Effector memory CD4-positive, alpha-beta T cell (primary cell): ENCODE data around the gene SSTR5.
A peak's percentile ranks its signal among the peaks of the same experiment; 100 is the strongest.

Source experiments
- DNase-seq, 3 donors: peaks; one replicate each; pipeline ENCODE4 v3.0.0-alpha.2; 2020
- H3K27ac ChIP-seq: 2 replicates; pipeline ENCODE4 v1.7.0; 2013; ENCODE audit warnings: mild to moderate bottlenecking, low read length, moderate library complexity; ENCODE audit not compliant: insufficient read depth, poor library complexity, severe bottlenecking
- H3K27me3 ChIP-seq: replicated peaks from 2 replicates; pipeline ENCODE4 v1.7.0; 2013; ENCODE audit warnings: mild to moderate bottlenecking, low read length; ENCODE audit not compliant: insufficient read depth, control insufficient read depth, poor library complexity, severe bottlenecking
- H3K36me3 ChIP-seq: 2 replicates; pipeline ENCODE4 v1.7.0; 2013; ENCODE audit warnings: mild to moderate bottlenecking, low read length, moderate library complexity; ENCODE audit not compliant: control insufficient read depth, insufficient read depth
- H3K4me1 ChIP-seq: 2 replicates; pipeline ENCODE4 v1.7.0; 2013; ENCODE audit warnings: low read length, mild to moderate bottlenecking; ENCODE audit not compliant: control insufficient read depth, insufficient read depth, poor library complexity, severe bottlenecking
- H3K4me3 ChIP-seq: 2 replicates; pipeline ENCODE4 v1.7.0; 2013; ENCODE audit warnings: low read length, low read depth, mild to moderate bottlenecking; ENCODE audit not compliant: insufficient read depth, poor library complexity, severe bottlenecking
- H3K9me3 ChIP-seq: 2 replicates; pipeline ENCODE4 v1.7.0; 2013; ENCODE audit warnings: mild to moderate bottlenecking, low read length, moderate library complexity; ENCODE audit not compliant: control insufficient read depth

SSTR5 gene

GRCh38 chr16:1102921-1103635 lies 30.5 kb downstream of the SSTR5 start:
- H3K27me3 ChIP-seq: peaks cover 9% of the 10 kb centered on the region
- no peaks in the 10 kb centered on the region for H3K9me3 ChIP-seq
- H3K36me3 ChIP-seq: no peaks in the 10 kb centered on the region
- no peak overlapping the region for H3K4me3 ChIP-seq
- H3K4me1 ChIP-seq: peaks cover 4% of the 10 kb centered on the region
- peak; percentile 50 to 53 (median 51) for DNase-seq
- H3K27ac ChIP-seq: no peak overlapping the region

GRCh38 chr16:1103636-1103980 lies 31.1 kb downstream of the SSTR5 start:
- H3K36me3 ChIP-seq: no peaks in the 10 kb centered on the region
- no peaks in the 10 kb centered on the region for H3K9me3 ChIP-seq
- peaks cover 9% of the 10 kb centered on the region for H3K27me3 ChIP-seq
- H3K4me1 ChIP-seq: peaks cover 4% of the 10 kb centered on the region
- H3K27ac ChIP-seq: no peak overlapping the region
- no peak overlapping the region for H3K4me3 ChIP-seq
- no peak for DNase-seq

DNA sequence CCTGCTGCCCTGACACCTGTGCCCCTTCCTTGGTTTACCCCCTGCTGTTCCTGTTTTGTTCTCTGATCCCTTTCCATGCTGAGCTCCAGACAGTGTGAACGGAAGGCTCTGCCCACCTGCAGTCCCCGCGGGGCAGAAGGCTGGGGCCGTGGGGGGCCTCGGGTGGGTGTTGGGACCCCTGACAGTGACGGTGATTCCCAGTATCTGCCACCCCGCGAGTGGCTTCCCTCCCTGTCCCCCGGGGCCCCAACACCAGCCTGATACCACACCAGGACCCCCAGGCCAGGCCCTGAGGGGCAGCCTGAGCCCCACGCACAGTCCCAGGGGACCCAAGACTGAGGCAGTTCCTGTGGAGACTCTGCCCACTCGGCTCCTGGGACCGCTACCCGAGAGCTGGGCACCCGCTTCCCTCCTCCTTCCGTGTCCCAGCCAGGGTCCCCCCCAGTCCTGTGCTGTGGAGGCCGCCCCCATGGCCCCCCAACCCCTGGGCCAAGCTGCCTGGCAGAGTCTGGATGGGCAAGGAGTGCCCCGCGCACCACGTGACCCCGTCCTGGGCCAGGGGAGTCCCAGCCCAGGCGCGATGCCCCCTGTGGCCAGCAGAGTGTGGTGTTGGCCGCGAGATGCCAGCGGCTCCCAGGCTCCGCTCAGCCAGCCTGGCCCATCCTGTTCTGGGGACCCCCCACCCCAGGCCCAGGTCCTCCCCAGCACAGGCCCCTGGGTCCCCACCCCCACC lies 33.5 kb downstream of the SSTR5 start:
- no peaks in the 10 kb centered on the region for H3K36me3 ChIP-seq
- DNase-seq: no peak
- no peaks in the 10 kb centered on the region for H3K9me3 ChIP-seq
- peaks cover 4% of the 10 kb centered on the region for H3K4me1 ChIP-seq
- no peak overlapping the region for H3K27ac ChIP-seq
- H3K27me3 ChIP-seq: peaks cover 9% of the 10 kb centered on the region
- no peak overlapping the region for H3K4me3 ChIP-seq

- Histone ChIP-seq H3K27me3 (peaks cover 9% of the 10 kb centered on the region), H3K27ac (no peak overlapping the region)
- DNase-seq: no peak
These were observed 34.1 kb downstream of the SSTR5 start for GRCh38 chr16:1106659-1107058.

GRCh38 chr16:1107141-1107540 lies 34.6 kb downstream of the SSTR5 start:
- H3K4me3 ChIP-seq: no peak overlapping the region
- H3K27me3 ChIP-seq: peaks cover 9% of the 10 kb centered on the region
- H3K27ac ChIP-seq: no peak overlapping the region
- DNase-seq: no peak
- H3K36me3 ChIP-seq: no peaks in the 10 kb centered on the region
- peaks cover 4% of the 10 kb centered on the region for H3K4me1 ChIP-seq
- H3K9me3 ChIP-seq: no peaks in the 10 kb centered on the region

More at GRCh38 chr16:1106659-1107058, 34.1 kb downstream of the SSTR5 start:
- Histone ChIP-seq H3K36me3 (no peaks in the 10 kb centered on the region), H3K9me3 (no peaks in the 10 kb centered on the region), H3K4me3 (no peak overlapping the region), H3K4me1 (peaks cover 4% of the 10 kb centered on the region)

- no peak for DNase-seq
- peaks cover 4% of the 10 kb centered on the region for H3K4me1 ChIP-seq
- H3K9me3 ChIP-seq: no peaks in the 10 kb centered on the region
- H3K36me3 ChIP-seq: no peaks in the 10 kb centered on the region
- H3K27me3 ChIP-seq: peaks cover 9% of the 10 kb centered on the region
- H3K27ac ChIP-seq: no peak overlapping the region
- no peak overlapping the region for H3K4me3 ChIP-seq
These were observed 35.2 kb downstream of the SSTR5 start for GRCh38 chr16:1107731-1108130.

GRCh38 chr16:1108299-1109252 lies 36.0 kb downstream of the SSTR5 start:
- Histone ChIP-seq H3K4me1 (no peaks in the 10 kb centered on the region), H3K4me3 (no peak overlapping the region), H3K9me3 (no peaks in the 10 kb centered on the region), H3K36me3 (no peaks in the 10 kb centered on the region), H3K27ac (no peak overlapping the region), H3K27me3 (peaks cover 2% of the 10 kb centered on the region)
- DNase-seq: no peak

GRCh38 chr16:1109648-1110047 lies 37.1 kb downstream of the SSTR5 start:
- H3K27me3 ChIP-seq: no peaks in the 10 kb centered on the region
- H3K4me3 ChIP-seq: no peak overlapping the region
- no peak for DNase-seq
- H3K27ac ChIP-seq: no peak overlapping the region
- H3K4me1 ChIP-seq: no peaks in the 10 kb centered on the region
- no peaks in the 10 kb centered on the region for H3K36me3 ChIP-seq
- H3K9me3 ChIP-seq: no peaks in the 10 kb centered on the region

- Histone ChIP-seq H3K27me3 (peaks cover 4% of the 10 kb centered on the region), H3K36me3 (no peaks in the 10 kb centered on the region), H3K4me3 (no peak overlapping the region), H3K9me3 (no peaks in the 10 kb centered on the region), H3K4me1 (no peaks in the 10 kb centered on the region), H3K27ac (no peak overlapping the region)
- no peak for DNase-seq
These were observed 40.1 kb downstream of the SSTR5 start for GRCh38 chr16:1112506-1113184.
